AG08396 (cell line): ENCODE measurements around the gene SLC38A2.
A peak's percentile ranks its signal among the peaks of the same experiment; 100 is the strongest.

Experiments used
- DNase-seq: peaks from one replicate; pipeline ENCODE4 v3.0.0; 2012; ENCODE audit warnings: low spot score, mixed read lengths

Gene SLC38A2

DNA sequence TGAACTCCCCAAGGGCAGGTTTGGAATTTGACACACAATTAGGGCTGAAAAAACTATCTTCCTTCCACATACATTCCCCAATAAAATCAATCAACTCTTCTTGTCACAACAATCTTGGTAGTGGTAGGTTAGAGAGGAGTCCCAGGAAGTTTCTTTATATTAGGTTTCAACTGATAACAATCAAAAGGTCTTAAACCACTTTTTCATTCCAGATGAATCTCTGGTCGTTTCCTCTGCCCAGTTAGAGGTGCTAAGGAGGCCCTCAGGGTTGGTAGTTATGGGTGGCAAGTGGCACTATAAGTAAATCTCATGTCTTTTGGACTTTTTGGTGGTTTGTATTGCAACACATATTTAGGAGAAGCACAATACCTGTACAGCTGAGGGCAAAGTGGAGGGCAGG, 1.7 kb upstream of the SLC38A2 start:
- no peak for DNase-seq

DNA sequence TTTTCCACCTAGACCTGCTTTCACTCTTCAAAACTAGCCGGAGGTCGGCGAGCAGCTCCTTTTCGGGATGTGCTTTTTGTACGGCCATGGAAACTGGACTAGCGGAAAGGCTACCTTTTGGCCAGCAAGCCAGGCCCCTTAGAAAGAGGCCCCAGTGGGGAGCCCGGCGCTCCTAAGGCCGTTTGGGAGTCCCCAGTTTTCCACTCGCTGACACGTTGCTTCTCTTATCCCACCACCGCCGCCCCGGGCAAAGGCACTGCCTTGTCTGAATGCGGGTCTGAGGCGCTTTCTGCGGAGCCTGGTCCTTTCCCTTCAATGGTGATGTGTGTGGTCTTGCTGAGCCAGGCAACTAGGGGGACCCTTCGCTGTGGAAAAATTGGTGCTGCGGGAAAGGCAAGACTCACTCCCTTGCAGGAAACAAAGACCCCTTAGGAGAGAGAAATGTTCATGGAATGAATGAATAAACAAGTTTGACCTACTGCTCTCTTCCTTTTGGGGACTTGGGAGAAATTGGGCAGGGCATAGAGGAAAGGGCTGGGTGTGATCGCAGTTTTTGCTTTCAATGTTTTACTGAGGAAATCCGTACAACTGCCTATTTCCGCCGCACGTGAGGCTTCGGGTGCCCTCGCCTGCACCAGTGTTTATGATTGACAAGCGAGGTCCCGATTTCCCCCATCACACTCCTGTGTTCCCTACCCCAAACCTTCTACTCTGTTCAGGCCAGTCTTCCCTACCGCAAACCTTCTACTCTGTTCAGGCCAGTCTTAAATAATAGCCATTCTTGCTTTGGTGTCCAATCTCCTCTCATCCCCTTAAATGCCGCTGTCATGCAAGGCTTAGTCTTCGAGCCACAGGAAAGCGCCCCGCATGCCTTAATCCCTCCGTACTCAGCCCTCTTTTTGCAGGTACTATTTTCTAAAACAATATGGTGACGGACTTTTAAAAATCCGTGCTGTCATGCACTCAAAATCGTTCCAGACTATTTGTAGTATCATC, 1.0 kb upstream of the SLC38A2 start:
- peak; percentile 48 for DNase-seq

DNA sequence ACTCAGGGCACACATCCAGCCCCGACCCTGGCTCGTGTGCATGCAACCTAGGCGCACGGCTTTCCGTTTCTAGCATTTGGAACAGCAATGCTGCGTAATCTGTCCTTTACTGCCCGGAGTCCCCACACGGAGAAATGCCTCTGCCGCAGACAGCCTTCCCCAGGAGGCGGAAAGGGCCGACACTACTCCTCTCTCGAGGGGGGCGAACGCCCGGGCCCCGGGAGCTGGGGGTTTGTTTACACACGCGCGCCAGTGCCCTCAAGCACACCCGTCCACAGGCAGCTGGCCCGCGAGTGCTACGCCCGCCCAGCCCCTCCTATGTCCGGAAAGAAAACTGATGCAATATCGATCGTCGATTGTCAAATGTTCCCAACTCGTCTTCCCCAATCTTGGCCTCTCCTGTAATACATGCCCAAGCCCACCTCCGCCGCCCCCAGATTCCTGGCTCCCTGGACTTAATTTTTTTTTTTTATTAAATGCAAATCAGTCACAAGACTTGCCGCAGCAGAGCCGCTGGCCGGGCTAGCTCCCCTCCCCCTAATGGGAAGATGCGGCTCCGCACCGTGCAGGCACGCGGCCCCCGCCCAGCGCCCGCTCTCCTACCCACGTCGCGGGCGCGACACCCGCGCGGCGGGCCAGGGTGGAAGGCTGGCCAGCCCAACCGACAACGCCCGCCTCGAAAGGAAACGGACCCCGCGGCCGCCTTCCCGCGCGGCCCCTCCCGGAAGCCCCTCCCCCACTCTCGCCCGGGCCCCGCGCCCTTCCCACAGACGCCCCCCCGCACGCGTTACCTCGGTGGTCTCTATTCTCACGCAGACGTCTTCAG, 642 bp downstream of the SLC38A2 start:
- DNase-seq = peak; percentile 59

DNA sequence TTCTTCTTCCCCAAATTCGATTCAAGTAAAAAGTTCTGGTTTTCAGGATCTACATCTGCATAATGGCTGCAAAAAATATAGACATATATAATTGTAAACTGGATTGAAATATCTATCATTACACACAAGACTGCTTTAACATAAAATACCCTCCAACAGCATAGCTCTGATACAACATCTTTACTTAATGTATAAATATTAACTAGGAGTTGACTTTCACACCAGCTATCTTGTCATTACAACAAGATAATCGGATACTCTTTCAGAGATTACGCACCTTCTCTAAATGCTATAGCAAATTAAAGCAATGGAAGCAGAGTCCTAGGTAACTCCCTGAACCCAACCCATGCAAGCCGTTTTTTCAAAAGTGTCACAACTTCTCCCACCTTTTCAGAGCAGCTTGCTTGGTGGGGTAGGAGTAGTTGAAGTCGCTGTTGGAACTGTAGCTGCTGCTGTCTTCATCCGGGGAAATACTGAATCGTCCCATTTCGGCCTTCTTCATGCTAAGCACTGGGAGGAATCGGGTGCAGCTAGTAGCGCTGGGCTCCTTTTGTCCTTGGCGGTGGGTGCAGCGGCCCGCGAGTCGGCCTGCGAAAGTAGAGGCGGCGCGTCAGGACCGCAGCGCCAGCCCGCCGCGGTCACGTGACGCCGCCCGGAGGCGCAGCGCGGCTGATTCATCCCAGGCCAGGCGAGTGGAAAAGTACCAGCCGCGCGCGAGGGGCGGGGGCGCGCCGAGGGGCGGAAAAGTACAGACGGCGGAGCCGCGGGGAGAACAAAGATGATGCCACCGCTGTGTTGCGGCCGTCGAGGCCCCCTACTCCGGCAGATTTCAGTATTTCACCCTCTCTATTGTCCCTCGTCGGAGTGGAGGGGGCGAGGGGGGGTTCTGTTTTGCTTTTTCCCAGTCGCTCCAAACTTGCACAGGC, 1.5 kb downstream of the SLC38A2 start:
- peak; percentile 88 for DNase-seq

DNA sequence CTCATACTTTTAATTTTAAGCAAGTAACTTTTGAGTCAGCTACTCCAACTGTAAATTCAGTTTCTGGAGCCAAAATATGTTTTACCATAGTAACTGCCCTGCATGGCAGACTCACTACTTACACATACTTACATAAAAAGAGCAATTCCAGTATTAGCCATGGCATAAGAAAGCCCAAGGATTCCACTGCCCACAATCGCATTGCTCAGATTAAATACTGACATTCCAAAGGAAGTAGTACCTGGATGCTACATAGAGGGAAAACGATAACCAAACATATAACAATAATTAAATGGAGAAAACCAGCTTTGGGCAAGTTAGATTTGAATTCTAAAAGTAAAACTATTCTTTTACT, 2.2 kb downstream of the SLC38A2 start:
- DNase-seq = no peak

DNA sequence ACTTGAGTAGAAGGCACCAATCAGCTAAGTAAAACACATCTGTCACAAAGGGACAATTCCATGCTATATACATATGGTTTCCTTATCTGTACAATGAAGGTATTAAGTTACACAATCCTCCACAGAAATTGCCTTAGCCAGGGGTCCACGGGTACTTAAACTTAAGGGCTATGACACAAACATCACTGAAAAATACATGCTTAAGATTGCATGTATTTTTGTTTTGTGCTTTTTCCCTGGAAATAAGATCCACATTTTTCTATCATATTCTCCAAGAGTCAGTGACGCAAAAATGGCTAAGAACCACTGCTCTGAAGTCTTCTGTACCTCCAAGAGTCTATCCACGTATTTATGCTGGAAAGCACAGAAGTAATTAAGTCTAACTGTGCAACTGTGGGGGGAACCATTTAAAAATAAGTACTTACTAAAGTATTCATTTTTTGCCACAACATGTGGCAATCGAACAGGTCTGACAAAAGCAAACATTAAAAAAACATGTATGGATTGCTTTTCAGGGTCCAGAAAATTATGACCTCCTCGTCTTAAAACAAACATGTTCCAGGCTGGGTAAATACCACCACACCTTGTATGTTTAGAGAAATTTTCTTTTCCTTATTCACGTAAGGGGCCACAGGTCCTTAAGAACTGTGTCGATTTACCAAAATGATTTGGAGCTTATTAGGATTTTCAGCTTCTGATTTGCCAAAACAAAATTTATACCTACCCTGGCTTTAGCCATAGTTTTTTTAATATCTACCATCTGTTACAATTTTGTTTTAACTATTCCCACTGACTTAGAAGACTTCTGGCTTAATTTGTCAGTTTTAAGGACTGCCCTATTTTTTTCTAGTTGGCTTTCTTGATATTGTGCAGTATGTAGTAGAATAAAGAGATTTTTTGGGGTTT, 2.8 kb downstream of the SLC38A2 start:
- no peak for DNase-seq

DNA sequence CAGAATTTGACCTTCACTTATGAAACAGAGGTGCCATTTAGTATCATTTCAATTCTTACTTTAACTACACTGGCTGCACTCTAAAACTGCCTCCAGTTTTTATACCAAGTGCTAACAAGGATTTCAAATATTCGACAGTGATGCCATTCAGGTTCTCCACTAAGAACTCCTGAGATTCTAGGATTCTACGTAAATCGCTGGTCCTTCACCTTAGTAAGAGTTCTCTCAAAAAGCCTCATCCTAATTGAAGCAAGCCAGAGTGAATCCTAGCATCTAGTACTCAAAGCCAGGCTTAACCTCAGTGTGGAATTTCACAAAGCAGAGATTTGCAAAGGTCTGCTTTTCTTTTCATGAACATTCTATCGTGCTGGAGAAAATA, 3.5 kb downstream of the SLC38A2 start:
- DNase-seq = no peak

DNA sequence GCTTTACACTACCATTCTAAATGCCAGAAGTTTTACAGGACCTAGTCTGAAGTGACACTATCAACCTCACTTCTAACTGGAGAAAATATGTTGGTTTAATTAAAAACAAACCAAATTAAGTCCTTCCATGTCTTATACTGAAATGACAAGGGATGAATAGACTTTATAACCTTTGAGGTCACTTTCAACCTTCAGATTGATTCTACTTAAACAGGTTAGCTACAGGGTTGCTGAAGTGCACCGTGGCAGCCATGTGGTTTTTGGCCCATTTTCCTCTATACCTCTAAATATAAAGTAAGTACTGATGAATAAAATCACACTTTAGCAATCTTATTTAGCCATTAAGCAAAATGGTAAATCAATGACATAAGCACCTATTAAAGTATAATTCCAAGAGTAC, 3.9 kb downstream of the SLC38A2 start:
- no peak for DNase-seq

DNA sequence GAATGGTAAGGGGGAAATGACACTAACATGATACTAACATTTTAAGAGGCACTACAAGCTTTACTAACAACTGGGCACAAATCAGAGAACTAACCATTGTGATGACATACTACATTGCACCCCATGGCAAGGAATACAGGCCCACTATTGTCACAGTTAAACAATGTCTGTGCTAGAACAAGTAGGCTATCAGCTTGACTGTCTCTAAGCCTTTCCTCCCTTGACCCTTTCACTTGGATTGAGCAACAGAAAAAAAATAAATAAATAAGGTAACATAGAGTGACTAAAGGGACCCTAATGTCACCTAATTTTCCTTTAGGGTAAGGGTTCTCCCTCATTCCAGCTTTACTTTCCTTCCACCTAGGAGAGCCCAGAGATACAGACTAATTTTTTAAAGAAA, 4.4 kb downstream of the SLC38A2 start:
- DNase-seq = no peak

DNA sequence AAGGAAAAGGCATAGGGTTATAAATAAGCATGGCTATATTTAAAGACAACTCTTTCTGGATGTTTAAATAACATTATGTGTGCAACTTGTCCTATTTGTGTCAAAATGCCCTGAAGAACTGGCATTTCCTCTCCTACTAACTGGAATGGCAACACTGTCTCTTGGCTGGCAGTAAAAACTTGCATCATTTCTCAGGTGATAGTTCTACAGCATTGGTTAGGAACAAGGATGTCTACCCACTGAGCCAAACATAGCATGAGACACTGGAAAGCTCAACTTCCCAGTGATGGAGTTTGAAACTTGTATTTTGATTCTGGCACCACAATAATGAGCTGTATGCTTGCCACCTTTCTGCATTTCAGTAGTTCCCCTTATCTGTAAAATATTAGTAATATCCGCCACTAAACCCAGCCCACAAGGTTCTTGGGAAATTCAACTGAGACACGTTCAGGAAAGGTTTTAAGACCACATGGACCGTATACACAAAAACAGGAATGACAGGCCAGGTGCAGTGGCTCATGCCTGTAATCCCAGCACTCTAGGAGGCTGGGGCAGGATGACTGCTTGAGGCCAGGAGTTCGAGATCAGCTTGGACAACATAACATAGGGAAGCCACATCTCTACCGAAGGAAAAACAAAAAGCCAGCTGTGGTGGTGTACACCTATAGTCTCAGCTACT, 5.1 kb downstream of the SLC38A2 start:
- DNase-seq = no peak

DNA sequence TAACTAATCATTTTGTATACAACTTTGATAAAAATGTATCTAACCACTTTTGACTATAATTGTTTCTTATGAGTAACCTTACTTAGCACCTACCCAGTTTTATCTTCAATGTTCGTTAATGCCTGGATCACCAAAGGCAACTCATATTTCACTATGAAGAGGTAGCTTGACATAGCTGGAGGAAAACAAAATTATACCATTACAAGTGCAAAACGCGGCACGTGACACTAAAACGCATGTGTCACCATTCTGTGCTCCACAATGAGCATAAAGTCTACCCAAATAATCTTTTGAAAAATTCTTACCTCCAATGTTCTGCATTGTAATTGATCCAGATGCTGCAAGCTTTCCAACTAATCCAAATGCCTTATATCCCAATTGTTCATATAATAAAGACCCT, 5.8 kb downstream of the SLC38A2 start:
- DNase-seq = no peak

DNA sequence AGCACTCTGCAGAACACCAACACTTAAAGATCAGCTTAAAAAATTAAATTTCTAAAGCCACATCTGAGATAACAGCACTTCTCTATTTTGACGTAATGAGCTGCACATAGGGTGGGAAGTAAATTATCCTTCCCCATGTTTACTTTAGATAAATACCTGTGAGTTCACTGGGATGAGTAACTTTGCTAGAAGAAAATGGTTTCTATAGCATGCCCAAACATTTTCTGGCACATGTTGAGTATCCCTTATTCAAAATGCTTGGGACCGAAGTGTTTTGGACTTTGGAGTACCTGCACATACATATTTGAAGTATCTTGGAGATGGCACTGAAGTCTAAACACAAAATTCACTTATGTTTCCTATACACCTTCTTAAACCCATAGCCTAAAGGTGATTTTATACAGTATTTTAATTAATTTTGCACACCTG, 6.6 kb downstream of the SLC38A2 start:
- DNase-seq = no peak

DNA sequence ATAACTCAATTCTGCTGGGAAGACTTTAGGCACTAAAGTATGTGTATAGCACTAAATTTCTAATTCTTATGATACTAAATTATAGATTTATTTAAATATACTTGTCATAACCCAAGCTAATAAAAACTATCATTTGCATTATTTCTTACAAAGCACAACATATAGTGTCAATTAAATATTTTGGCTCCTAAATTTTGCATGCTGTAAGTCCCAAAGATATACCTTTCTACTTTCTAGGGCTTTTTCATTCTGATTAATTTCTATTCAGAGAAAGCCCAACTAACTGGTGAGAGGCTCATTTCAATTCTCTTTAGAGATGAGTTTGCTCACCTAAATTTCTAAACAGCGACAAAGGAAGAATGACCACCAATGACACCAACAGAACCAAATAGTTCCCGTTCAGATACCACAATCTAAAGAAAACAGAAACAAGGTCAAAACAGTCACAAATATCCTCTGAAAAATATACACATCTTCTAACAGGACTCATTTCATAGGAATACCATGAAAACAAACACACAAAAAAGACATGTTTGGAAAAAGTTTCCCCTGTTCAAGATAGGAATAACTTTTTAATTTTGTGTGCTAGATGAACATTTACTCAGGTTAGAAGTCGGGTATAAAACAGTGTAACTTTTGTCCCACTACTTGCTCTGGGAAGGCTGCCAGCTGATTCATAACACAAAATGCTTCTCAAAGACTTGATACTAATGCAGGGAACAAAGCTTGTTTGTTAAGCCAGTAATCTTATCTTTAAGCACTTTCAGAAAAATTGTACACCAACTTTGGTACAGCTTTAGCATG, 7.6 kb downstream of the SLC38A2 start:
- no peak for DNase-seq

DNA sequence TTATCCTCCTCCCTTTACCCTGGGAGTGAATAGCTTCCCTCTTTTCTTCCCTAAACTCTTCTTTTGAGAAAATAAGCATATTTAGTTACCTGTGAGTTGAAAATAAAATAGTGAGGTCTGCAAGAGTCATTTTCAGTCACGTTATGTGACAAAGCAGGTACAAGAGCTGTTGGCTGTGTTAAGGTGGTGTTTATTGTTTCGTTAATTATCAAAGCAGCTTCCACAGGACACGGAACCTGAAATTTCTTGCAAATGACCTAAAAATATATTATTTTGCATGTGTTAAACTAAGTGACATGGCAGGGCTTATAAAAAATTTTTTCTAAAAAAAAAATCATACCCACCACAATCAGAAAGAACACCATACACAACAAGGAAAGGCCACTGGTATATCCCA, 8.3 kb downstream of the SLC38A2 start:
- no peak for DNase-seq

DNA sequence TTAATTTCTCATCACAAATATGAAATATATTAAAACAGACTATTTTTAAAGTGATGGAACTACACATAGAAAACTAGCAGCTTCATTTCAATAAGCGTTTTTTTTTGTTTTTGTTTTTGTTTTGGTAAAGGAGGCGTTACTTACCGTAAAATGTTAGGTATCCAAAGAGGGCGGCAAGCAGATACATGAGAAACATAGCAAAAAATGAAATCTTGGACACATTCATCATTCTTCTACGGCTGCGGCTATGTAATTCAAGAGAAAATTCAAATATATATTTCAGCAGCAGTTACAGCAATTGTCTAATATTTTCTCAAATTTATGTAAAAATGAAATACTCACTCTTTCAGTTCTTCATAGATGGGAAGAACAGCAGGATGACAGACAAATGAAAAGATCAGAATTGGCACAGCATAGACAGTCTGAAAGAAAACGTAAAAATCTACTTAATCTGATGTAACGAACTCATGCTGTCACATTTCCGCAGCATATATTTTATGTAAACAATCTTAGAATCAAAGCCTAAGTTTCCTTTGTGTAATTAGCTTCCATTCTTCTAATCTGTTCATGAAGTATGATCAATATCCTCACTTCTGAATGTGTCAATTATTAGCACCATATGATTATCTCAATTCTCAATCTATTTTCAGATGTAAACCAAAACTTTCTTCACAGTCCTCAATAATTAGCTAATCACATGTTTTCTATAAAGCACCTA, 8.8 kb downstream of the SLC38A2 start:
- DNase-seq = no peak

DNA sequence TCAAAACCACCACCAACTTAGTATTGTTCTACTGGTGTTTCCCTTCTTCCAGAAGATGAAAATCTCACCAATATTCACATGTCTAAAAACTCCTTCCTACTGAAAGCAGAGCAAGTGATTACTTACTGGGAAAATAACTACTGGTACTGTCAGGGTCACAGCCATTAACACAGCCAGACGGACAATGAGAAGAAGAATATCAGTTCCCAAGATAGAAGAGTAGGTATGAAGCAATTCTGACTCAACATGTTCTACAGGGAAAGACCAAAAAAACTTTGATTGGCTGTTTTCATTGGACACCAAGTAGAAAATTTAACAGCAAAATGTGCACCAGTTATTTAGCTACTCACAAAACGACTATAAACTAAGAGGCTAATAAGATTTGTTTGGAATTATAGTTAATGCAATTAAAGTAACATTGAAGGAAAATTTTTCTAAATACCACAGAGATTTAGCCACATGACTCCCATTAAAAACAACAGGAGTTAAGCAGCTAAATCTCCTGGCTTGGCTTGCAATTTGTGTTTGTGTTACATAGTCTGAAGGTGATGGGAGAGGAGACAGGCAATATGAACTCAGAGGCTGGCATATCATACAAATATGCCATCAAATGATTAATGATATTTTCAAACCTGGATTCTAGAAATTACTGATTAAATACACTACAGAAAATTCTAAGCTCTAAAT, 9.5 kb downstream of the SLC38A2 start:
- no peak for DNase-seq

DNA sequence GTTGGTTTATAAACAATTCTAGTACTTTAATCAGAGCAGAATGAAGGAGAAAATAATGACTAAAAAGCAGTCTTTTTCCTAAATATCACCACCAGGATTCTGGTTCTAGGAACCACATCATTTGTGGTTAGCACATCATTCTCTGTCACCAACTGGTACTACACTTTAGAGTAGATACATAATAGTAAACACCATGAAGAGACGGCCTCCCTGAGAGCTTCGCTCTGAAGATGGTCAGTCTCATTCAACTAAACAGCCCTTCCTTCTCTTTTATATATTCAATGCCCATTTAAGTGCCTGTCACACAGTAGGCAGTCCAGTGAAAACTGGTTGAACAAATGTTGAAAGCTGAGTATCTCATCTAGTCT, 10.9 kb downstream of the SLC38A2 start:
- DNase-seq = no peak

DNA sequence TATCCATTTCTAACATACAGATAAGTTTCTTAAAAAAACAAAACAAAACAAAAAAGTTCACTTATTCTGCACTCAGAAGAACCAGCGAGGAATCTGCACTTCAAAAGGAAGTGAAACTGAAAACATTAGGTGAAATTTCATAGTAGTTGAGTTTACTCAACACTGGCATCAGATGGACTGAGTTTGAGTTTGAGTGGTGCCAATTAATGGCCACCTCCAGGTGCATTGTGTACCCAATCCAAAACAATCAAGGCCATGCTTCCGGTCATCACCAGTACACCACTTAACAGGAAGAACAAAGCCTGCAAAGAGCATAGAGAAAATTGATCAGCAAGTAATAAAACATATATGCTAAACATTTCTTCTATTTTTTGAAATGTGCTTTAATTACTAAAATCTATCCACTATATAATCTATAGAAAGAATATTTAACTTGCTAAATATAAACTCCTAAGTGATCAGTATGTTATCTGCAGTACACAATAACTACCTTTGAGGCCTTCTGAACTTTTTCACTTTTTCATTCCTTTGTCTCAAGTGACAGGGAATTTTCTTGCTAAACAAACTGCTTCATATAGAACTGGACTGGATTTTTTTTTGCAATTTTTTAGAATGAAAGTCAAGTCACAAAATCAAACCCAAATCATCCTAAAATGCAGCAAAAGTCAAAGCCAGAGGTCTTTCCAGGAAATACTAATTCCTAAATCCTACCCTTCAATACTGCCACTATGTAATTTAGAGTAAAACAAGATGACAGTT, 11.5 kb downstream of the SLC38A2 start:
- DNase-seq = no peak
